PC-3 (cell line): ENCODE measurements around the gene THSD7A. TPM values are rescaled to one million over a fixed set of nuclear protein-coding genes. Genes with fewer than 3 reads are reported as not detected.

Experiments
- ATAC-seq: fragments of 200-7000 bp; cut with Tn5 transposase; 2 replicates; pipeline ENCODE4 v1.9.1; 2020; ENCODE audit warnings: mild to moderate bottlenecking, moderate library complexity
- BruUV-seq: library from RNA; stranded (reverse); fragments of 400-500 nt; replicated peaks from 2 replicates; lab custom pipeline; 2021; lab: Mats Ljungman, UMichigan
- CTCF ChIA-PET: fragments of 300-600 bp; sonication (Branson Sonifier 250); formaldehyde crosslinking; loops from one replicate; lab custom pipeline; 2022; ENCODE audit warnings: antibody characterized with exemption; lab: Charles Lee
- POLR2A ChIA-PET: fragments of 300-600 bp; sonication (Branson Sonifier 250); formaldehyde crosslinking; loops from one replicate; lab custom pipeline; 2022; ENCODE audit warnings: antibody characterized with exemption; ENCODE audit not compliant: unreplicated experiment; lab: Charles Lee
- DNase-seq: peaks from one replicate; pipeline ENCODE4 v3.0.0-alpha.2; 2015
- H2AFZ ChIP-seq: fragments of 300-600 bp; sonication (generic); 2 replicates; pipeline ENCODE4 v1.6.0; 2016; ENCODE audit warnings: antibody characterized with exemption, low read length
- H3F3A ChIP-seq: fragments of 300-600 bp; sonication (generic); one replicate; pipeline ENCODE4 v1.6.0; 2017; ENCODE audit warnings: antibody characterized with exemption, low read length, control low read depth, mild to moderate bottlenecking; ENCODE audit not compliant: unreplicated experiment
- H3K27ac ChIP-seq: fragments of 300-600 bp; sonication (generic); 2 replicates; pipeline ENCODE4 v1.5.1; 2016; ENCODE audit warnings: mild to moderate bottlenecking, low read length
- H3K27me3 ChIP-seq: fragments of 300-600 bp; sonication (generic); 2 replicates; pipeline ENCODE4 v1.6.1; 2016; ENCODE audit warnings: low read length, mixed read lengths
- H3K36me3 ChIP-seq: fragments of 300-600 bp; sonication (generic); 2 replicates; pipeline ENCODE4 v1.6.1; 2016; ENCODE audit warnings: low read depth, mixed run types, low read length, mixed read lengths
- H3K4me1 ChIP-seq: fragments of 300-600 bp; sonication (generic); 2 replicates; pipeline ENCODE4 v1.5.1; 2016; ENCODE audit warnings: low read length; ENCODE audit not compliant: insufficient read depth
- H3K4me2 ChIP-seq: fragments of 300-600 bp; sonication (generic); 2 replicates; pipeline ENCODE4 v1.6.0; 2016; ENCODE audit warnings: low read length
- H3K4me3 ChIP-seq: fragments of 300-600 bp; sonication (generic); 2 replicates; pipeline ENCODE4 v1.5.1; 2016; ENCODE audit warnings: mild to moderate bottlenecking, low read length, mixed read lengths
- H3K79me2 ChIP-seq: fragments of 300-600 bp; sonication (generic); 2 replicates; pipeline ENCODE4 v1.6.1; 2017; ENCODE audit warnings: low read length, mixed read lengths
- H3K9ac ChIP-seq: fragments of 300-600 bp; sonication (generic); 2 replicates; pipeline ENCODE4 v1.6.0; 2016; ENCODE audit warnings: mild to moderate bottlenecking, low read length
- H3K9me2 ChIP-seq: fragments of 300-600 bp; sonication (generic); replicated peaks from 2 replicates; pipeline ENCODE4 v1.6.1; 2016; ENCODE audit warnings: mixed run types, low read length, mixed read lengths
- H3K9me3 ChIP-seq: fragments of 300-600 bp; sonication (generic); 2 replicates; pipeline ENCODE4 v1.6.1; 2016; ENCODE audit warnings: low read length, mixed read lengths
- H4K20me1 ChIP-seq: fragments of 300-600 bp; sonication (generic); 2 replicates; pipeline ENCODE4 v1.6.1; 2016; ENCODE audit warnings: low read length, mixed read lengths
- EZH2 ChIP-seq: fragments of 300-600 bp; sonication (generic); IDR thresholded peaks from one replicate; pipeline ENCODE4 v1.6.1; 2017; ENCODE audit warnings: antibody characterized with exemption, mild to moderate bottlenecking, low read length; ENCODE audit not compliant: unreplicated experiment
- EZH2phosphoT487 ChIP-seq: fragments of 300-600 bp; sonication (generic); IDR thresholded peaks from 2 replicates; pipeline ENCODE4 v1.6.1; 2018; ENCODE audit warnings: mild to moderate bottlenecking, antibody characterized with exemption, low read length, borderline replicate concordance
- intact Hi-C: fragments of 100-400 bp; cut with micrococcal nuclease; formaldehyde crosslinking; loops from 2 replicates; pipeline ENCODE4 v1.9.0; 2023
- total RNA-seq: library from RNA; depleted of rRNA; stranded (reverse); fragments of >200 nt; gene quantifications from 2 replicates; pipeline ENCODE4 v1.2.3, GENCODE V29; 2014
- TF ChIP-seq, protein P1 (sequence below): fragments of 300-600 bp; sonication (generic); conservative IDR thresholded peaks from 2 replicates; pipeline ENCODE4 v1.5.1; 2017; ENCODE audit warnings: antibody characterized with exemption, low read depth, mild to moderate bottlenecking, low read length

The THSD7A gene
- total RNA-seq, 1 experiment from 2014 or later: 0.04 TPM

DNA sequence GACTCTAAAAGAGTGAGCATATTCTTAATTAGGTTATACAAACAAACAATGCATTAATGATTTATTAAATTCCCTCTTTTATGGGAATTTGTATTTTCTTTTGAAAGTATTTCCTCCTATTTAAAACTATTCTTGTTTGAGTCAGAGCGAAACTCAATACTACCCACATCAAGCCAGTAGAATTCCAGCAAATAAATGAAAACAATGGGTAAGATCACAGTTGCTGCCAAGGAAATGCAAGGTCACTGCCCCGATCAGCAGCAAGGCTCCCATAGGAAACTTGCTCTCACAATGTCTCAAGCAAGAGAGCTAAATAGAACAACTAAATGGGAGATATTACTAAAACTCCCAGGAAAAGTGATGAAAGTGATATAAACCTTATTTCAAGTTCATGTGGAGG is 206.3 kb downstream of the THSD7A start:
- no peak for DNase-seq
- intact Hi-C loops: no loop called here
- Histone ChIP-seq H4K20me1 (no peaks in the 10 kb centered on the region), H3K4me1 (no peaks in the 10 kb centered on the region), H3K9me2 (no peaks in the 10 kb centered on the region; the same call in 1 of the 2 replicates), H3K4me3 (no peak overlapping the region), H3K9me3 (0 out of 2 replicates have a peak, but pooled peaks cover 5% of the 10 kb centered on the region), H3F3A (no peaks in the 10 kb centered on the region), H2AFZ (no peak overlapping the region), H3K9ac (no peak overlapping the region), H3K79me2 (no peaks in the 10 kb centered on the region), H3K4me2 (no peak overlapping the region), H3K36me3 (no peaks in the 10 kb centered on the region), H3K27me3 (no peaks in the 10 kb centered on the region), H3K27ac (no peak overlapping the region)
- ATAC-seq: peak; percentile 69
- ChIA-PET CTCF (no interaction called here), POLR2A (no interaction called here)
- no TSS peak for BruUV-seq
- TF ChIP-seq EZH2phosphoT487 (no peak), EZH2 (no peak)
- TF ChIP-seq, protein P1, sequence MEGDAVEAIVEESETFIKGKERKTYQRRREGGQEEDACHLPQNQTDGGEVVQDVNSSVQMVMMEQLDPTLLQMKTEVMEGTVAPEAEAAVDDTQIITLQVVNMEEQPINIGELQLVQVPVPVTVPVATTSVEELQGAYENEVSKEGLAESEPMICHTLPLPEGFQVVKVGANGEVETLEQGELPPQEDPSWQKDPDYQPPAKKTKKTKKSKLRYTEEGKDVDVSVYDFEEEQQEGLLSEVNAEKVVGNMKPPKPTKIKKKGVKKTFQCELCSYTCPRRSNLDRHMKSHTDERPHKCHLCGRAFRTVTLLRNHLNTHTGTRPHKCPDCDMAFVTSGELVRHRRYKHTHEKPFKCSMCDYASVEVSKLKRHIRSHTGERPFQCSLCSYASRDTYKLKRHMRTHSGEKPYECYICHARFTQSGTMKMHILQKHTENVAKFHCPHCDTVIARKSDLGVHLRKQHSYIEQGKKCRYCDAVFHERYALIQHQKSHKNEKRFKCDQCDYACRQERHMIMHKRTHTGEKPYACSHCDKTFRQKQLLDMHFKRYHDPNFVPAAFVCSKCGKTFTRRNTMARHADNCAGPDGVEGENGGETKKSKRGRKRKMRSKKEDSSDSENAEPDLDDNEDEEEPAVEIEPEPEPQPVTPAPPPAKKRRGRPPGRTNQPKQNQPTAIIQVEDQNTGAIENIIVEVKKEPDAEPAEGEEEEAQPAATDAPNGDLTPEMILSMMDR: no peak

DNA sequence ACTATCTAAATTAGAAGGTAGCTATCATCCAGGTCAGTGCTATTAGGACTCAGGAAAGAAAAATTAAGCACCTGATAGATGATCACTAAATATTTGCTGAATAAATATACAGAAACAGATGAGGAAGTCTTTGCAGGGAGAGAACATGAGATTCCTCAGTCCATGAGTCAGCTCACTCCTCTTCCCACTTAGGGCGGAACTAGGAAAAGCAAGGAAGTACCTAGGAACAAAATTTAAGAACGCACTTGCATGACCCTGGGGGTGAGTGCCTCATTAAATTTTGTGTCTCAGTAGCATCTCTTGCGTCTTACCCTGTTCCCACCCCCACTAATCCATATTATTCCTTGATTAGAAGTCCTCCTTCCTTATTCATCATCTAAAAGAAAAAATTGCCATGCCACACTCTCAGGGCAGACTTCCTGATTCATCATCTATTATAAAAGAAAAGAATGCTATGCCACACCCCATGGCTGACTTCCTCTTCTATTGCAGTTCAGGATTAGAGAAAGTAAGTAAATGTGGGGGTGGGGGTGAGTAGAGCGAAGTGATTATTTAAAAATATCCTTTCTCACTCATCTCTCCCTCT is 208.8 kb downstream of the THSD7A start:
- TF ChIP-seq, protein P1: no peak
- no peak for TF ChIP-seq EZH2phosphoT487
- TF ChIP-seq EZH2: no peak
- no peaks in the 10 kb centered on the region for H4K20me1 ChIP-seq
- no TSS peak for BruUV-seq
- ATAC-seq (no peak), DNase-seq (no peak)
- intact Hi-C loops: no loop called here
- no peak overlapping the region for H3K4me3 ChIP-seq
- H3K27me3 ChIP-seq: no peaks in the 10 kb centered on the region
- no peak overlapping the region for H3K9ac ChIP-seq
- H2AFZ ChIP-seq: no peak overlapping the region
- 0 out of 2 replicates have a peak, but pooled peaks cover 5% of the 10 kb centered on the region for H3K9me3 ChIP-seq
- no peak overlapping the region for H3K4me2 ChIP-seq
- no peaks in the 10 kb centered on the region for H3K9me2 ChIP-seq
- ChIA-PET CTCF (interaction anchor here (0.5 kb wide), 1 partner anchor 1269 kb away, joined by 3 read pairs; no protein-coding TSS in a partner anchor), POLR2A (no interaction called here)
- no peaks in the 10 kb centered on the region for H3F3A ChIP-seq
- H3K27ac ChIP-seq: no peak overlapping the region
- no peaks in the 10 kb centered on the region for H3K4me1 ChIP-seq
- H3K36me3 ChIP-seq: no peaks in the 10 kb centered on the region
- no peaks in the 10 kb centered on the region for H3K79me2 ChIP-seq
